ENCODE data around the gene CAPZB.

The CAPZB gene

DNA sequence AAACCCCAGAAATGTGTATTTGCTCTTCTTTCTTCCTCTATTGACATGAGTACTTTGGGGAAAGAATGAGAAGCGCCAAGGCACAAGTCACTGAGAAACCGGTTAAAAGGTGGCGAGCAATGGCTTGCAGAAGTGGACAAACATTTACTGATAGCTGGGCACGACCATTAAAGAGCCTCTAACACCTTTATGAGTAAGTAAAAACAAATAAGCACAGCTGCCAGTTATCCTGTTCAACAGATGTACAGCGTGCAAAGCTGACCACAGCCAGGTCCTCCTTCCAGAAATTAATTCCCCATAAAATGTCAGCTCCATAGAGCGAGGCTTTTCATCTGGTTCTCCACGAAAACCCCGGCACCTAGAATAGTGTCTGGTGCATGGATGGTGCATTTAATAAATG is 72.7 kb downstream of the CAPZB start:
- Histone ChIP-seq H3K36me3 (ENCODE audit: low read length) (no peaks in the 10 kb centered on the region), H3K27me3 (ENCODE audit: low read length) (no peaks in the 10 kb centered on the region)

DNA sequence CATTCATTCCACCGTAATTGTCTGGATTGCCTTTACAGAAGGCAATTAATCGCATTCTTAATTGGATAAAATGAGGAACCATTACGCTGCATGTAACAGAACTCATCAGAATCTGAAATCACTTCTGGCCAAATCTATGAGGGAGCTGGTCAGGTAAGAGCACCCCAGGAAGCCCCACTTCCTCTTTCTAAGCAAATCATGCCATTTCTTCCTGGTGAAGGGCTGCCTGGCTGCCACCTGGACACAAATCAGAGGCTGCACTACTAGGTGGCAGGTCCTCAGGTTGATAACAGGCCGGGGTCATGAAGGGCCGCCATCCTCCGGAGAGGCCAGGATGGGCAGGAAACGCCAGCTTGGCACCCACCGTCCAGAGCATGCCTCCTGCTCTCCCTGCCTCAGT is 73.7 kb downstream of the CAPZB start:
- H3K79me2 ChIP-seq (ENCODE audit: insufficient read depth, low read length), result peaks cover 44% of the 10 kb centered on the region
- no peaks in the 10 kb centered on the region for H3K9me3 ChIP-seq (ENCODE audit: insufficient read depth, low read length)
- H3K9me2 ChIP-seq (replicated peaks; ENCODE audit: insufficient read depth, low read length), result no peaks in the 10 kb centered on the region
- H3K4me3 ChIP-seq (ENCODE audit: insufficient read depth, low read length, poor library complexity, severe bottlenecking), result no peak overlapping the region
- no peak overlapping the region for H2AFZ ChIP-seq (ENCODE audit: low read depth, low read length, severe bottlenecking)
- H4K20me1 ChIP-seq (ENCODE audit: low read depth, low read length), result no peaks in the 10 kb centered on the region; the same call in 1 of the 2 replicates
- H3K4me2 ChIP-seq (ENCODE audit: low read depth, low read length, poor library complexity, severe bottlenecking), result no peak overlapping the region
- H3K27me3 ChIP-seq (ENCODE audit: low read length), result no peaks in the 10 kb centered on the region
- H3K36me3 ChIP-seq (ENCODE audit: low read length), result no peaks in the 10 kb centered on the region
- no peak overlapping the region for H3K9ac ChIP-seq (ENCODE audit: low read length)
- TF ChIP-seq, protein P1, sequence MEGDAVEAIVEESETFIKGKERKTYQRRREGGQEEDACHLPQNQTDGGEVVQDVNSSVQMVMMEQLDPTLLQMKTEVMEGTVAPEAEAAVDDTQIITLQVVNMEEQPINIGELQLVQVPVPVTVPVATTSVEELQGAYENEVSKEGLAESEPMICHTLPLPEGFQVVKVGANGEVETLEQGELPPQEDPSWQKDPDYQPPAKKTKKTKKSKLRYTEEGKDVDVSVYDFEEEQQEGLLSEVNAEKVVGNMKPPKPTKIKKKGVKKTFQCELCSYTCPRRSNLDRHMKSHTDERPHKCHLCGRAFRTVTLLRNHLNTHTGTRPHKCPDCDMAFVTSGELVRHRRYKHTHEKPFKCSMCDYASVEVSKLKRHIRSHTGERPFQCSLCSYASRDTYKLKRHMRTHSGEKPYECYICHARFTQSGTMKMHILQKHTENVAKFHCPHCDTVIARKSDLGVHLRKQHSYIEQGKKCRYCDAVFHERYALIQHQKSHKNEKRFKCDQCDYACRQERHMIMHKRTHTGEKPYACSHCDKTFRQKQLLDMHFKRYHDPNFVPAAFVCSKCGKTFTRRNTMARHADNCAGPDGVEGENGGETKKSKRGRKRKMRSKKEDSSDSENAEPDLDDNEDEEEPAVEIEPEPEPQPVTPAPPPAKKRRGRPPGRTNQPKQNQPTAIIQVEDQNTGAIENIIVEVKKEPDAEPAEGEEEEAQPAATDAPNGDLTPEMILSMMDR (IDR thresholded peaks at IDR 0.05; ENCODE audit: insufficient read depth, low read length, poor library complexity, severe bottlenecking), result no peak
- no peak for TF ChIP-seq EZH2phosphoT487 (conservative IDR thresholded peaks at IDR 0.05; ENCODE audit: low read length)
- H3F3A ChIP-seq (ENCODE audit: insufficient read depth), result no peaks in the 10 kb centered on the region
- H3K27ac ChIP-seq (ENCODE audit: low read depth, low read length), result no peak overlapping the region

More for the DNA sequence above, 72.7 kb downstream of the CAPZB start:
- H3F3A ChIP-seq (ENCODE audit: insufficient read depth), result no peaks in the 10 kb centered on the region
- peaks cover 44% of the 10 kb centered on the region for H3K79me2 ChIP-seq (ENCODE audit: insufficient read depth, low read length)
- no peak overlapping the region for H3K9ac ChIP-seq (ENCODE audit: low read length)
- H3K27ac ChIP-seq (ENCODE audit: low read depth, low read length), result no peak overlapping the region
- no peak overlapping the region for H2AFZ ChIP-seq (ENCODE audit: low read depth, low read length, severe bottlenecking)
- H3K4me2 ChIP-seq (ENCODE audit: low read depth, low read length, poor library complexity, severe bottlenecking), result no peak overlapping the region
- H3K9me2 ChIP-seq (replicated peaks; ENCODE audit: insufficient read depth, low read length), result no peaks in the 10 kb centered on the region
- H3K4me3 ChIP-seq (ENCODE audit: insufficient read depth, low read length, poor library complexity, severe bottlenecking), result no peak overlapping the region
- no peaks in the 10 kb centered on the region for H4K20me1 ChIP-seq (ENCODE audit: low read depth, low read length)
- TF ChIP-seq EZH2phosphoT487 (conservative IDR thresholded peaks at IDR 0.05; ENCODE audit: low read length), result no peak
- TF ChIP-seq, protein P1 (IDR thresholded peaks at IDR 0.05; ENCODE audit: insufficient read depth, low read length, poor library complexity, severe bottlenecking), result no peak
- no peaks in the 10 kb centered on the region for H3K9me3 ChIP-seq (ENCODE audit: insufficient read depth, low read length)

DNA sequence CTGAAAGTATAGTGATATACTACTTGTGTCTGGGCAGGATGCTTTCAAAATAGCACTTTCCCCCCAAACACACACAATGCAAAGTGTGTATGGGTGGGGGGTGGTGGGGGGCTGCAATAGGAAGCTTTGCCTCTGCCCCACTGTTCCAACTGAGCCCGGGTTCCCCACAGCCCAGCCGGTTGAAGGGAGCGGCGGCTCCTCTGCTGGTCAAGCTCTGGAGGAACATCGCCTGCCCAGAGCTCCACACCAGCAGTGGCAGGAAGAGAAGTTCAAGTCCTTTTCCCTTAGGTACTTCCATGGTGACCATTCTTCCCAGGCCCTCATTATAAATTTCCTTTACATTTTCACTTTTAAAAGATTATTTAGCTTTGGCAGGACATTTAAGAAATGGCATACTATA is 74.9 kb downstream of the CAPZB start:
- Histone ChIP-seq H3K27me3 (ENCODE audit: low read length) (no peaks in the 10 kb centered on the region), H3K4me2 (ENCODE audit: low read depth, low read length, poor library complexity, severe bottlenecking) (no peak overlapping the region), H3K9me3 (ENCODE audit: insufficient read depth, low read length) (no peaks in the 10 kb centered on the region), H3F3A (ENCODE audit: insufficient read depth) (no peaks in the 10 kb centered on the region), H2AFZ (ENCODE audit: low read depth, low read length, severe bottlenecking) (no peak overlapping the region), H3K27ac (ENCODE audit: low read depth, low read length) (no peak overlapping the region), H3K4me3 (ENCODE audit: insufficient read depth, low read length, poor library complexity, severe bottlenecking) (no peak overlapping the region), H4K20me1 (ENCODE audit: low read depth, low read length) (no peaks in the 10 kb centered on the region; the same call in 1 of the 2 replicates), H3K9ac (ENCODE audit: low read length) (no peak overlapping the region), H3K36me3 (ENCODE audit: low read length) (no peaks in the 10 kb centered on the region), H3K9me2 (replicated peaks; ENCODE audit: insufficient read depth, low read length) (no peaks in the 10 kb centered on the region), H3K79me2 (ENCODE audit: insufficient read depth, low read length) (peaks cover 45% of the 10 kb centered on the region)
- TF ChIP-seq EZH2phosphoT487 (conservative IDR thresholded peaks at IDR 0.05; ENCODE audit: low read length), result no peak
- TF ChIP-seq, protein P1 (IDR thresholded peaks at IDR 0.05; ENCODE audit: insufficient read depth, low read length, poor library complexity, severe bottlenecking), result no peak
